ENCODE data around the gene AKAP8L.

Gene AKAP8L

GRCh38 chr19:15441317-15441716, 22.5 kb upstream of the AKAP8L start:
- Histone ChIP-seq H3K4me3 (ENCODE audit: low read length) (no peak overlapping the region), H3K27ac (ENCODE audit: low read depth, low read length) (no peak overlapping the region), H3K4me1 (ENCODE audit: control insufficient read depth, low read depth, low read length) (no peaks in the 10 kb centered on the region), H3K23ac (ENCODE audit: low read length) (no peak overlapping the region), H2BK5ac (ENCODE audit: low read length) (no peak overlapping the region), H3K56ac (ENCODE audit: low read length) (no peak overlapping the region), H2AK5ac (ENCODE audit: low read length) (no peak overlapping the region), H3K4me2 (ENCODE audit: low read length) (no peak overlapping the region), H3K79me2 (ENCODE audit: control insufficient read depth, insufficient read depth, low read length) (no peaks in the 10 kb centered on the region), H4K5ac (ENCODE audit: low read length) (no peak overlapping the region), H3K18ac (ENCODE audit: low read length) (no peak overlapping the region), H3K9ac (ENCODE audit: low read length) (no peak overlapping the region), H3K27me3 (ENCODE audit: insufficient read depth, low read length, poor library complexity) (no peaks in the 10 kb centered on the region), H2BK15ac (replicated peaks; ENCODE audit: low read depth) (no peak overlapping the region), H4K8ac (ENCODE audit: low read depth, low read length) (no peak overlapping the region), H3K4ac (ENCODE audit: low read depth, low read length) (no peak overlapping the region), H3K36me3 (ENCODE audit: control insufficient read depth, insufficient read depth, low read length) (no peaks in the 10 kb centered on the region), H2BK120ac (ENCODE audit: low read depth, low read length) (no peak overlapping the region), H3K79me1 (ENCODE audit: low read length) (no peaks in the 10 kb centered on the region)
- no peak for DNase-seq
- WGBS (ENCODE audit: extremely low coverage, insufficient coverage, low lambda C conversion rate) = no CpG with 5 or more reads among the region's 3 CpGs

- Histone ChIP-seq H3K4me2 (ENCODE audit: low read length) (no peak overlapping the region), H3K79me1 (ENCODE audit: low read length) (no peaks in the 10 kb centered on the region), H3K27ac (ENCODE audit: low read depth, low read length) (no peak overlapping the region), H3K79me2 (ENCODE audit: control insufficient read depth, insufficient read depth, low read length) (no peaks in the 10 kb centered on the region), H2BK5ac (ENCODE audit: low read length) (no peak overlapping the region), H3K4me3 (ENCODE audit: low read length) (no peak overlapping the region), H2AK5ac (ENCODE audit: low read length) (no peak overlapping the region), H2BK120ac (ENCODE audit: low read depth, low read length) (no peak overlapping the region), H3K9ac (ENCODE audit: low read length) (no peak overlapping the region), H4K5ac (ENCODE audit: low read length) (no peak overlapping the region), H3K4ac (ENCODE audit: low read depth, low read length) (no peak overlapping the region), H3K36me3 (ENCODE audit: control insufficient read depth, insufficient read depth, low read length) (no peaks in the 10 kb centered on the region), H3K27me3 (ENCODE audit: insufficient read depth, low read length, poor library complexity) (no peaks in the 10 kb centered on the region), H3K4me1 (ENCODE audit: control insufficient read depth, low read depth, low read length) (no peaks in the 10 kb centered on the region), H3K56ac (ENCODE audit: low read length) (no peak overlapping the region), H2BK15ac (replicated peaks; ENCODE audit: low read depth) (no peak overlapping the region), H3K18ac (ENCODE audit: low read length) (no peak overlapping the region), H3K23ac (ENCODE audit: low read length) (no peak overlapping the region), H4K8ac (ENCODE audit: low read depth, low read length) (no peak overlapping the region)
- WGBS (ENCODE audit: extremely low coverage, insufficient coverage, low lambda C conversion rate) = no CpG with 5 or more reads among the region's 38 CpGs
- no peak for DNase-seq
Observed at GRCh38 chr19:15439821-15440641, 21.2 kb upstream of the AKAP8L start.

GRCh38 chr19:15439078-15439799, 20.5 kb upstream of the AKAP8L start:
- H2BK5ac ChIP-seq (ENCODE audit: low read length) = no peak overlapping the region
- no peaks in the 10 kb centered on the region for H3K4me1 ChIP-seq (ENCODE audit: control insufficient read depth, low read depth, low read length)
- H3K18ac ChIP-seq (ENCODE audit: low read length) = no peak overlapping the region
- no peaks in the 10 kb centered on the region for H3K27me3 ChIP-seq (ENCODE audit: insufficient read depth, low read length, poor library complexity)
- no peak overlapping the region for H3K4me3 ChIP-seq (ENCODE audit: low read length)
- DNase-seq = no peak
- no peaks in the 10 kb centered on the region for H3K79me1 ChIP-seq (ENCODE audit: low read length)
- H3K4me2 ChIP-seq (ENCODE audit: low read length) = no peak overlapping the region
- no CpG with 5 or more reads among the region's 25 CpGs for WGBS (ENCODE audit: extremely low coverage, insufficient coverage, low lambda C conversion rate)
- no peaks in the 10 kb centered on the region for H3K36me3 ChIP-seq (ENCODE audit: control insufficient read depth, insufficient read depth, low read length)
- H2AK5ac ChIP-seq (ENCODE audit: low read length) = no peak overlapping the region
- no peak overlapping the region for H4K5ac ChIP-seq (ENCODE audit: low read length)
- H3K79me2 ChIP-seq (ENCODE audit: control insufficient read depth, insufficient read depth, low read length) = no peaks in the 10 kb centered on the region
- no peak overlapping the region for H3K56ac ChIP-seq (ENCODE audit: low read length)
- no peak overlapping the region for H3K23ac ChIP-seq (ENCODE audit: low read length)
- H2BK15ac ChIP-seq (replicated peaks; ENCODE audit: low read depth) = no peak overlapping the region
- H2BK120ac ChIP-seq (ENCODE audit: low read depth, low read length) = no peak overlapping the region
- H3K4ac ChIP-seq (ENCODE audit: low read depth, low read length) = no peak overlapping the region
- H4K8ac ChIP-seq (ENCODE audit: low read depth, low read length) = no peak overlapping the region
- no peak overlapping the region for H3K9ac ChIP-seq (ENCODE audit: low read length)
- no peak overlapping the region for H3K27ac ChIP-seq (ENCODE audit: low read depth, low read length)

DNA sequence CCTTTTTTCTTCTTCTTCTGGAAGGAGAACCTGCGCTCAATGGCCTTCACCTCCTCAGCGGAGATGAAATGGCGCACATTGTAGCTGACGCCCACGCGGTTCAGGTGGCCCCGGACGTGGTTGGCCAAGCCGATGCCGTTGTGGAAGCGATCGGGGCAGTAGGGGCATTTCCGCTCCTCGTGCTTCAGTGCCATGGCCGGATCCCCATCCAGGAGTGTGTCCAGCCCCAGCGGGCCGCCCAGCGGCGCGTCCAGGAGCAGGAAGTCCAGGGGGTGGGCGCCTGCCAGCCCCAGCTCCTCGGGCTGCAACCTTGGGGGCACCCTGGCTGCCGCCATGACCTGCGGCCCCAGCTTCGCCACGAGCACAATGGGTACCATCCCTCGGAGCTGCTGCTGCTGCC, 19.8 kb upstream of the AKAP8L start:
- H3K79me1 ChIP-seq (ENCODE audit: low read length) = no peaks in the 10 kb centered on the region
- H4K5ac ChIP-seq (ENCODE audit: low read length) = no peak overlapping the region
- no peaks in the 10 kb centered on the region for H3K36me3 ChIP-seq (ENCODE audit: control insufficient read depth, insufficient read depth, low read length)
- no peak overlapping the region for H2BK120ac ChIP-seq (ENCODE audit: low read depth, low read length)
- H2BK5ac ChIP-seq (ENCODE audit: low read length) = no peak overlapping the region
- no peak overlapping the region for H3K27ac ChIP-seq (ENCODE audit: low read depth, low read length)
- H3K4me2 ChIP-seq (ENCODE audit: low read length) = no peak overlapping the region
- no peak overlapping the region for H4K8ac ChIP-seq (ENCODE audit: low read depth, low read length)
- H2BK15ac ChIP-seq (replicated peaks; ENCODE audit: low read depth) = no peak overlapping the region
- no peak overlapping the region for H3K4me3 ChIP-seq (ENCODE audit: low read length)
- no peaks in the 10 kb centered on the region for H3K4me1 ChIP-seq (ENCODE audit: control insufficient read depth, low read depth, low read length)
- DNase-seq = no peak
- H3K4ac ChIP-seq (ENCODE audit: low read depth, low read length) = no peak overlapping the region
- no peak overlapping the region for H3K23ac ChIP-seq (ENCODE audit: low read length)
- no peak overlapping the region for H3K9ac ChIP-seq (ENCODE audit: low read length)
- no peak overlapping the region for H3K56ac ChIP-seq (ENCODE audit: low read length)
- H3K79me2 ChIP-seq (ENCODE audit: control insufficient read depth, insufficient read depth, low read length) = no peaks in the 10 kb centered on the region
- no peak overlapping the region for H2AK5ac ChIP-seq (ENCODE audit: low read length)
- no CpG with 5 or more reads among the region's 27 CpGs for WGBS (ENCODE audit: extremely low coverage, insufficient coverage, low lambda C conversion rate)
- H3K27me3 ChIP-seq (ENCODE audit: insufficient read depth, low read length, poor library complexity) = no peaks in the 10 kb centered on the region
- no peak overlapping the region for H3K18ac ChIP-seq (ENCODE audit: low read length)

- H3K79me1 ChIP-seq (ENCODE audit: low read length) = no peaks in the 10 kb centered on the region
- no peak for DNase-seq
- no peak overlapping the region for H2BK120ac ChIP-seq (ENCODE audit: low read depth, low read length)
- no peak overlapping the region for H3K4me2 ChIP-seq (ENCODE audit: low read length)
- H3K18ac ChIP-seq (ENCODE audit: low read length) = no peak overlapping the region
- no peak overlapping the region for H2BK5ac ChIP-seq (ENCODE audit: low read length)
- WGBS (ENCODE audit: extremely low coverage, insufficient coverage, low lambda C conversion rate) = no CpG with 5 or more reads among the region's 2 CpGs
- no peak overlapping the region for H3K4me3 ChIP-seq (ENCODE audit: low read length)
- no peak overlapping the region for H3K9ac ChIP-seq (ENCODE audit: low read length)
- no peak overlapping the region for H3K56ac ChIP-seq (ENCODE audit: low read length)
- no peak overlapping the region for H2AK5ac ChIP-seq (ENCODE audit: low read length)
- no peak overlapping the region for H3K4ac ChIP-seq (ENCODE audit: low read depth, low read length)
- no peak overlapping the region for H3K23ac ChIP-seq (ENCODE audit: low read length)
- no peaks in the 10 kb centered on the region for H3K79me2 ChIP-seq (ENCODE audit: control insufficient read depth, insufficient read depth, low read length)
- H3K36me3 ChIP-seq (ENCODE audit: control insufficient read depth, insufficient read depth, low read length) = no peaks in the 10 kb centered on the region
- H3K27ac ChIP-seq (ENCODE audit: low read depth, low read length) = no peak overlapping the region
- no peak overlapping the region for H2BK15ac ChIP-seq (replicated peaks; ENCODE audit: low read depth)
- H4K5ac ChIP-seq (ENCODE audit: low read length) = no peak overlapping the region
- H3K4me1 ChIP-seq (ENCODE audit: control insufficient read depth, low read depth, low read length) = no peaks in the 10 kb centered on the region
- no peaks in the 10 kb centered on the region for H3K27me3 ChIP-seq (ENCODE audit: insufficient read depth, low read length, poor library complexity)
- no peak overlapping the region for H4K8ac ChIP-seq (ENCODE audit: low read depth, low read length)
Observed at GRCh38 chr19:15438124-15438496, 19.3 kb upstream of the AKAP8L start.
